Body of pancreas (tissue), 4 donors: ENCODE data around the gene HOXC11. TPM values are rescaled to one million over a fixed set of nuclear protein-coding genes. Genes with fewer than 3 reads are reported as not detected.

Source experiments
- ATAC-seq: fragments of 150-250 bp; one replicate; pipeline ENCODE4 v1.9.1; 2016
- DNase-seq, 4 donors: peaks; one replicate each; pipeline ENCODE4 v3.0.0-alpha.2; 2019
- H3K27ac ChIP-seq, 4 donors: fragments of 200-600 bp; sonication (generic); 1 replicate in 3 of 4; 2 replicates in 1 of 4; pipeline versions ENCODE4 v1.5.1 to v1.6.1; 2016 to 2019; ENCODE audit warnings: mild to moderate bottlenecking in 1 of 4, mixed read lengths in 1 of 4, moderate library complexity in 1 of 4
- H3K27me3 ChIP-seq, 2 donors: fragments of 200-600 bp; sonication (generic); one replicate each; pipeline ENCODE4 v1.6.0; 2016; ENCODE audit warnings: mild to moderate bottlenecking in 1 of 2
- H3K36me3 ChIP-seq, 2 donors: fragments of 200-600 bp; sonication (generic); replicated peaks in 1 of 2; 2 replicates each; pipeline ENCODE4 v1.5.1; 2016; ENCODE audit warnings: low read depth in 2 of 2; ENCODE audit not compliant: insufficient read depth in 1 of 2
- H3K4me1 ChIP-seq: fragments of 200-600 bp; sonication (generic); one replicate; pipeline ENCODE4 v1.6.0; 2016
- H3K4me3 ChIP-seq, 2 donors: fragments of 200-600 bp; sonication (generic); 1 replicate in 1 of 2; 2 replicates in 1 of 2; pipeline ENCODE4 v1.5.1; 2016 to 2019
- H3K9me3 ChIP-seq, 3 donors: fragments of 200-600 bp; sonication (generic); 1 replicate in 2 of 3; 2 replicates in 1 of 3; pipeline ENCODE4 v1.5.1; 2016
- POLR2A ChIP-seq, 3 donors: fragments of 450-650 bp; IDR thresholded peaks; one replicate each; pipeline ENCODE4 v1.6.1; 2016; ENCODE audit warnings: antibody characterized with exemption in 3 of 3, mild to moderate bottlenecking in 2 of 3
- WGBS, 2 donors: methylation state at CpG; one replicate each; pipeline ENCODE4 v1.1.5; 2017; 5-methylcytosine and 5-hydroxymethylcytosine counted together
- intact Hi-C: fragments of 100-400 bp; cut with DNase I; formaldehyde crosslinking; loops from one replicate; pipeline ENCODE4 v1.15.1; 2023
- total RNA-seq, 2 donors: library from RNA; depleted of rRNA; stranded (reverse); fragments of >200 nt; gene quantifications; one replicate each; pipeline ENCODE4 v1.1.0, GENCODE V29; 2016
- TF ChIP-seq, protein P1 (sequence below), 7 experiments: fragments of 450-650 bp in 4 of 7; fragments of 200-600 bp in 3 of 7; sonication (generic) in 3 of 7; IDR thresholded peaks; one replicate each; pipeline ENCODE4 v1.5.1; 2016 to 2019; ENCODE audit warnings: antibody characterized with exemption in 7 of 7

Gene HOXC11
- total RNA-seq, 2 donors from 2014 or later: not detected

DNA sequence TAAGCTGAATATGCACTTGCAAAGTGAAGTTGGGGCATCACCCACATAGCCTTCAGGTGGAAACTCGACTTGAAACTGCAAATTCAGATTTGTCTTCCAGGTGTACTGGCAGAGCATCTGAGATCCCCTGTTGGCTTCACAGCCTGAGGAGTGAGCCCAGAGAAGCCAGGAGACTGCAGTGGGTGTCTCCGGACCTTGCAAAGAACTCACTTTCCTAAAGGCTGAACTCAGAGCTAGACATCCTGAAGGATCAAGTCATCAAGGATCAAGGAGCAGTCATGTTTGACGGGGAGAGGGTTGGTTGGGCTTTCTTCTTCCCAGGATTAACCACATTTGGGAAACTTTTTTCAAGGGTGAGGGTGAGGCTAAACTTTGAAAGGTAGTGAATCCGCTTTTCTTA, 43.4 kb upstream of the HOXC11 start:
- Histone ChIP-seq H3K27ac (no peak overlapping the region), H3K36me3 (no peaks in the 10 kb centered on the region), H3K27me3 (peaks cover 0 to 22% of the 10 kb centered on the region in 2 donors), H3K4me3 (no peak overlapping the region), H3K9me3 (no peaks in the 10 kb centered on the region), H3K4me1 (no peaks in the 10 kb centered on the region)
- 12 to 13% methylated on average over 3 to 4 of the region's 4 CpGs for WGBS, 2 donors
- ATAC-seq: no peak
- TF ChIP-seq, protein P1, sequence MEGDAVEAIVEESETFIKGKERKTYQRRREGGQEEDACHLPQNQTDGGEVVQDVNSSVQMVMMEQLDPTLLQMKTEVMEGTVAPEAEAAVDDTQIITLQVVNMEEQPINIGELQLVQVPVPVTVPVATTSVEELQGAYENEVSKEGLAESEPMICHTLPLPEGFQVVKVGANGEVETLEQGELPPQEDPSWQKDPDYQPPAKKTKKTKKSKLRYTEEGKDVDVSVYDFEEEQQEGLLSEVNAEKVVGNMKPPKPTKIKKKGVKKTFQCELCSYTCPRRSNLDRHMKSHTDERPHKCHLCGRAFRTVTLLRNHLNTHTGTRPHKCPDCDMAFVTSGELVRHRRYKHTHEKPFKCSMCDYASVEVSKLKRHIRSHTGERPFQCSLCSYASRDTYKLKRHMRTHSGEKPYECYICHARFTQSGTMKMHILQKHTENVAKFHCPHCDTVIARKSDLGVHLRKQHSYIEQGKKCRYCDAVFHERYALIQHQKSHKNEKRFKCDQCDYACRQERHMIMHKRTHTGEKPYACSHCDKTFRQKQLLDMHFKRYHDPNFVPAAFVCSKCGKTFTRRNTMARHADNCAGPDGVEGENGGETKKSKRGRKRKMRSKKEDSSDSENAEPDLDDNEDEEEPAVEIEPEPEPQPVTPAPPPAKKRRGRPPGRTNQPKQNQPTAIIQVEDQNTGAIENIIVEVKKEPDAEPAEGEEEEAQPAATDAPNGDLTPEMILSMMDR (IDR thresholded peaks at IDR 0.05): no peak
- TF ChIP-seq POLR2A (IDR thresholded peaks at IDR 0.05): no peak
- DNase-seq: no peak
- intact Hi-C loops: no loop called here

DNA sequence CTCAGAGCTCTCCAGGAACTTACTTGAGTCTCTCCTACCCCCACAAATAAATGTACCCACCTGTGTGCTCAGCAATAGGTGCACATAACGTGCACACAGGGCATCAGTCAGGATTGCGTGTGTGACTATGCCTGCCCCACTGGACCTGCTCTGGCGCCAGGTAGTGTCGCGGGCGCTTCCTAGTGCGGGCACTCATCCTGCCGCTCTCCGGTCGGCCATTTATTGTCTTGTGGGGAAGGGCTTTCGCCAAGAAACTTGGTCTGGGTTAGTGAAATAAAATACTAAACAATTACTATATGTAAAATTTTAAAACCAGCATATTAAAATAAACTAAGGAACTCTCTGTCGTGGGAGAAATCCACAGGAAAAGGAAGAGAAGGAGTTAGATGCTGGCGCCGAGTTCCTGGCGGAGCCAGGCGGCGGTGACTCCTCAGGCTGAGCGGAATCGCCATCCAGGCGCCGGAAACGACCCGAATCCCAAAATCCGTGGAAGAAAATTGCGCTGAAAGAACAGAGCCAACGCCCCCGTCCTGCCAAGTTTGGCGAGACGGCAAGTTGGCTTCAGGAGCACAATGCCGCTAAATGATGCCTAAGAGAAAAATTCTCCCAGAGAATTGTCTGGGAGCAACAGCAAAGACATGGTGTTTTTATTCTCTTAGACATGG, 42.2 kb upstream of the HOXC11 start:
- Histone ChIP-seq H3K9me3 (no peaks in the 10 kb centered on the region), H3K4me1 (peaks cover 4% of the 10 kb centered on the region), H3K4me3 (no peak overlapping the region), H3K27me3 (peaks cover 0 to 30% of the 10 kb centered on the region in 2 donors), H3K36me3 (no peaks in the 10 kb centered on the region), H3K27ac (no peak overlapping the region)
- no peak for TF ChIP-seq POLR2A (IDR thresholded peaks at IDR 0.05)
- TF ChIP-seq, protein P1 (IDR thresholded peaks at IDR 0.05): no peak
- WGBS, 2 donors: 4 to 8% methylated on average over 30 of the region's 30 CpGs
- no peak for ATAC-seq
- DNase-seq: no peak
- intact Hi-C loops: no loop called here

DNA sequence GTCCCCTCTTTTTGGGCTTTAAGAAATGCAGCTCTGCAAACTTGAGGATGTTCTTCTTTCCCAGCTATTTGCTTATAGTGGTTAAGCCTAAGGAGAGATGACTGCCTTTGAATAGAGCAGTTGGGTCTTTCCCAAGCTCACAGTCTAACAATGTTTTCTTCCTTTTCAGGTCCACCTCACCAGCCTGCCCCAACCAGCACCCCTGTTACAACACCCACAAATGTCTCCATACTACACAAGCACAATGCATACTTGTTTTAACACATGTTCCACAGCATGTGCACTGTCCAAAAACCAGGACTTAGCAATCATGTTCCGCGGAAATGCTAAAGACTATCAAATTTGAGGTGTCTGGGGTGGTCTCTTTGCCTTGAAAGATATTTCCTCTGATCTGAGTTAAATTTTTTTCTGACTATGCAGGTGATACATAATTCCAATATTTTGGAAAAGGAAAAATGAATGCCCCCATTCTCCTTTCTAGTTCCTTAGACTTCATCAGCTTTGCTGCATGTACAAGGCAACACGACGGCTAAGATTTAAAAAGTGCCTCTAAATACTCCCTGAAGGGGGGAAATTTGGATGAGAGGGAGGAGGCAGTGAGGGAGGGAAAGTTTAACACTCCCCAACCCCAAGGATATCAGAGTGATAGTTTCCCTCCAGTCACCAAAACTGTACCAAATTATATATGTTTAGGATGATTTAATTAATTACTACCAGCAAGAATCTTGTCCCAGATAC, 40.9 kb upstream of the HOXC11 start:
- Histone ChIP-seq H3K4me3 (no peak overlapping the region), H3K4me1 (peaks cover 7% of the 10 kb centered on the region), H3K9me3 (no peaks in the 10 kb centered on the region), H3K36me3 (no peaks in the 10 kb centered on the region), H3K27ac (no peak overlapping the region), H3K27me3 (peaks cover 0 to 38% of the 10 kb centered on the region in 2 donors)
- intact Hi-C loops: no loop called here
- ATAC-seq (no peak), DNase-seq (no peak)
- TF ChIP-seq, protein P1 (IDR thresholded peaks at IDR 0.05): no peak
- TF ChIP-seq POLR2A (IDR thresholded peaks at IDR 0.05): no peak
- WGBS, 2 donors: 29 to 40% methylated on average over 4 of the region's 4 CpGs

DNA sequence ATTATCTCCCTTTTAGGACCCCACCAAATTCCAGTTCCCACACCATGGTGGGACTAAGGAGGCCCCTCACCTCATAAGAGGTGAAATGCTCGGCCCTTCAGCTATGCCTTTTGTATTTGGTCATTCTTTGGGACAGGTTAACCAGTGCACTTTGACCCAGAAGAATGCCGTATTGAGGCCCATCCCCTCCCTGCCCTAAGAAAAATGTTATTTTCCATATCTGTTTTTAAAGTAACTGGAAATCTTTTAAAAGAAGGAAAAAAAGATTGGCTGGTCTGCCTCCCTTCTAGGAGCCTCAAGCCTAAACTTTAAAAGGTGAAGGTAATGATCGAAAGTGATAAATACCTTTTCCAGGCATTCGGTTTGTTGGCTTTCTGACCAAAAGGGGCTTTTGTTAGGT, 40.0 kb upstream of the HOXC11 start:
- peaks cover 0 to 40% of the 10 kb centered on the region in 2 donors for H3K27me3 ChIP-seq
- WGBS, 2 donors: 48 to 59% methylated on average over 4 of the region's 4 CpGs

More for the DNA sequence above, 40.0 kb upstream of the HOXC11 start:
- intact Hi-C loops: no loop called here
- DNase-seq: no peak
- H3K9me3 ChIP-seq: no peaks in the 10 kb centered on the region
- H3K27ac ChIP-seq: no peak overlapping the region
- no peak overlapping the region for H3K4me3 ChIP-seq
- TF ChIP-seq, protein P1 (IDR thresholded peaks at IDR 0.05): no peak
- no peak for TF ChIP-seq POLR2A (IDR thresholded peaks at IDR 0.05)
- H3K4me1 ChIP-seq: peaks cover 8% of the 10 kb centered on the region
- no peaks in the 10 kb centered on the region for H3K36me3 ChIP-seq
- no peak for ATAC-seq
